IMR-90 (cell line): ENCODE data around the gene SRP9. TPM values are rescaled to one million over a fixed set of nuclear protein-coding genes. Genes with fewer than 3 reads are reported as not detected.

Experiments
- ATAC-seq: fragments of 200-7000 bp; cut with Tn5 transposase; 2 replicates; pipeline ENCODE4 v1.9.1; 2020; ENCODE audit warnings: low read depth, mild to moderate bottlenecking, moderate library complexity
- BruUV-seq: library from RNA; stranded (reverse); fragments of 400-500 nt; replicated peaks from 2 replicates; lab custom pipeline; 2021; lab: Mats Ljungman, UMichigan
- CTCF ChIA-PET: fragments of 300-600 bp; formaldehyde crosslinking; extraction: SDS; loops from one replicate; lab custom pipeline; 2021; ENCODE audit warnings: antibody characterized with exemption; lab: Yijun Ruan, JAX
- POLR2A ChIA-PET: fragments of 300-600 bp; sonication (Branson Sonifier 250); formaldehyde crosslinking; loops from one replicate; lab custom pipeline; 2022; ENCODE audit warnings: antibody characterized with exemption; ENCODE audit not compliant: unreplicated experiment; lab: Charles Lee
- DNase-seq: peaks from one replicate; pipeline ENCODE4 v3.0.0; 2013
- H2AFZ ChIP-seq: replicated peaks from 2 replicates; pipeline ENCODE3; 2013; ENCODE audit warnings: low read length, mild to moderate bottlenecking; ENCODE audit not compliant: poor library complexity
- H2AK5ac ChIP-seq: 2 replicates; pipeline ENCODE4 v1.6.1; 2013; ENCODE audit warnings: low read depth, low read length, inconsistent platforms
- H2AK9ac ChIP-seq: replicated peaks from 2 replicates; pipeline ENCODE3; 2013; ENCODE audit warnings: mild to moderate bottlenecking, low read depth, low read length, moderate library complexity; ENCODE audit not compliant: poor library complexity
- H2BK120ac ChIP-seq: 2 replicates; pipeline ENCODE4 v1.6.1; 2013; ENCODE audit warnings: low read depth, low read length, inconsistent platforms
- H2BK15ac ChIP-seq: 3 replicates; pipeline ENCODE4 v1.6.1; 2013; ENCODE audit warnings: low read depth, low read length, inconsistent platforms
- H2BK20ac ChIP-seq: 2 replicates; pipeline ENCODE4 v1.6.1; 2013; ENCODE audit warnings: low read depth, mild to moderate bottlenecking, inconsistent platforms, low read length, moderate library complexity
- H2BK5ac ChIP-seq: 2 replicates; pipeline ENCODE4 v1.6.1; 2013; ENCODE audit warnings: mild to moderate bottlenecking, low read depth, low read length, inconsistent platforms; ENCODE audit not compliant: poor library complexity, severe bottlenecking
- H3K14ac ChIP-seq: replicated peaks from 2 replicates; pipeline ENCODE4 v1.6.1; 2013; ENCODE audit warnings: low read depth, low read length, inconsistent platforms
- H3K18ac ChIP-seq: 2 replicates; pipeline ENCODE4 v1.6.1; 2013; ENCODE audit warnings: low read depth, low read length, control low read depth
- H3K23ac ChIP-seq: 2 replicates; pipeline ENCODE4 v1.6.1; 2013; ENCODE audit warnings: low read depth, low read length, inconsistent platforms
- H3K27ac ChIP-seq: 2 replicates; pipeline ENCODE4 v1.5.1; 2013; ENCODE audit warnings: mild to moderate bottlenecking, control low read depth, low read length; ENCODE audit not compliant: insufficient read depth
- H3K27me3 ChIP-seq: 2 replicates; pipeline ENCODE4 v1.6.1; 2013; ENCODE audit warnings: low read length; ENCODE audit not compliant: control insufficient read depth, insufficient read depth
- H3K36me3 ChIP-seq: 2 replicates; pipeline ENCODE4 v1.6.1; 2013; ENCODE audit warnings: low read length, mixed read lengths; ENCODE audit not compliant: control insufficient read depth, insufficient read depth
- H3K4ac ChIP-seq: 2 replicates; pipeline ENCODE4 v1.6.1; 2013; ENCODE audit warnings: low read depth, low read length, inconsistent platforms
- H3K4me1 ChIP-seq: 2 replicates; pipeline ENCODE4 v1.6.1; 2013; ENCODE audit warnings: low read length, mixed read lengths; ENCODE audit not compliant: control insufficient read depth, insufficient read depth
- H3K4me2 ChIP-seq: 2 replicates; pipeline ENCODE4 v1.6.1; 2013; ENCODE audit warnings: low read depth, mild to moderate bottlenecking, control low read depth, low read length, moderate library complexity
- H3K4me3 ChIP-seq: 2 replicates; pipeline ENCODE4 v1.5.1; 2013; ENCODE audit warnings: low read depth, mild to moderate bottlenecking, control low read depth, low read length, moderate library complexity; ENCODE audit not compliant: insufficient read depth
- H3K56ac ChIP-seq: 2 replicates; pipeline ENCODE4 v1.6.1; 2013; ENCODE audit warnings: low read length, inconsistent platforms; ENCODE audit not compliant: insufficient read depth; ENCODE audit errors: extremely low read depth
- H3K79me1 ChIP-seq, 2 experiments: 2 replicates each; pipeline ENCODE4 v1.6.1; 2013; ENCODE audit warnings: low read length in 2 of 2, inconsistent platforms in 1 of 2, low read depth in 1 of 2
- H3K9ac ChIP-seq: 2 replicates; pipeline ENCODE4 v1.6.1; 2013; ENCODE audit warnings: low read depth, low read length, control low read depth
- H3K9me1 ChIP-seq: 2 replicates; pipeline ENCODE4 v1.6.1; 2013; ENCODE audit warnings: low read length, inconsistent platforms; ENCODE audit not compliant: insufficient read depth
- H3K9me3 ChIP-seq: 2 replicates; pipeline ENCODE4 v1.6.1; 2013; ENCODE audit warnings: low read length; ENCODE audit not compliant: control insufficient read depth, insufficient read depth
- H4K20me1 ChIP-seq: 2 replicates; pipeline ENCODE4 v1.6.1; 2013; ENCODE audit warnings: low read length, inconsistent platforms; ENCODE audit not compliant: insufficient read depth
- H4K5ac ChIP-seq: 2 replicates; pipeline ENCODE4 v1.6.1; 2013; ENCODE audit warnings: mild to moderate bottlenecking, low read depth, low read length, control low read depth
- H4K8ac ChIP-seq, 2 experiments: 2 replicates each; pipeline ENCODE4 v1.6.1; 2013; ENCODE audit warnings: low read depth in 2 of 2, low read length in 2 of 2, control low read depth in 1 of 2, inconsistent platforms in 1 of 2
- H4K91ac ChIP-seq: 2 replicates; pipeline ENCODE4 v1.6.1; 2013; ENCODE audit warnings: low read depth, low read length, inconsistent platforms; ENCODE audit not compliant: insufficient read depth
- BHLHE40 ChIP-seq: fragments of 150-350 bp; IDR thresholded peaks from 2 replicates; pipeline ENCODE4 v1.6.1; 2016; ENCODE audit warnings: mild to moderate bottlenecking, low read depth, low read length
- CEBPB ChIP-seq: IDR thresholded peaks from 2 replicates; pipeline ENCODE4 v1.6.1; 2012; ENCODE audit warnings: low read depth, low read length, improper control_type of control experiment
- CHD1 ChIP-seq: IDR thresholded peaks from 2 replicates; pipeline ENCODE4 v1.6.1; 2012; ENCODE audit warnings: low read depth, low read length, improper control_type of control experiment
- ELK1 ChIP-seq: fragments of 150-350 bp; IDR thresholded peaks from 2 replicates; pipeline ENCODE4 v1.6.1; 2016; ENCODE audit warnings: low read depth, mild to moderate bottlenecking, low read length, moderate library complexity, borderline replicate concordance
- FOS ChIP-seq: fragments of 150-350 bp; IDR thresholded peaks from 2 replicates; pipeline ENCODE4 v1.6.1; 2016; ENCODE audit warnings: low read depth, low read length
- MAFK ChIP-seq: IDR thresholded peaks from 2 replicates; pipeline ENCODE4 v1.6.1; 2012; ENCODE audit warnings: low read depth, low read length, improper control_type of control experiment
- MAZ ChIP-seq: IDR thresholded peaks from 2 replicates; pipeline ENCODE4 v1.6.1; 2012; ENCODE audit warnings: low read depth, mild to moderate bottlenecking, low read length, improper control_type of control experiment, moderate library complexity, borderline replicate concordance
- MXI1 ChIP-seq: IDR thresholded peaks from 2 replicates; pipeline ENCODE4 v1.6.1; 2012; ENCODE audit warnings: low read depth, mild to moderate bottlenecking, low read length, moderate library complexity, borderline replicate concordance
- NFE2L2 ChIP-seq: fragments of 150-350 bp; IDR thresholded peaks from 2 replicates; pipeline ENCODE4 v1.6.1; 2016; ENCODE audit warnings: low read depth, mild to moderate bottlenecking, low read length
- POLR2A ChIP-seq: IDR thresholded peaks from 2 replicates; pipeline ENCODE4 v1.6.1; 2012; ENCODE audit warnings: mild to moderate bottlenecking, low read depth, low read length
- RAD21 ChIP-seq: IDR thresholded peaks from 2 replicates; pipeline ENCODE4 v1.6.1; 2012; ENCODE audit warnings: low read length, improper control_type of control experiment
- RCOR1 ChIP-seq: IDR thresholded peaks from 2 replicates; pipeline ENCODE4 v1.6.1; 2012; ENCODE audit warnings: mild to moderate bottlenecking, low read length, improper control_type of control experiment; ENCODE audit not compliant: insufficient replicate concordance
- RFX5 ChIP-seq: IDR thresholded peaks from 2 replicates; pipeline ENCODE4 v1.8.0; 2012; ENCODE audit warnings: low read depth, mild to moderate bottlenecking, low read length, moderate library complexity
- SMC3 ChIP-seq: fragments of 150-350 bp; IDR thresholded peaks from 2 replicates; pipeline ENCODE4 v1.6.1; 2016; ENCODE audit warnings: low read depth, mild to moderate bottlenecking, antibody characterized with exemption, low read length, moderate library complexity
- WGBS, 2 experiments: methylation state at CpG; one replicate each; pipeline versions ENCODE4 v1.1.5 to v1.1.7; 2013; ENCODE audit warnings: missing lambda C conversion rate in 2 of 2; ENCODE audit not compliant: insufficient read length in 1 of 2; ENCODE audit errors: extremely low coverage in 2 of 2; 5-methylcytosine and 5-hydroxymethylcytosine counted together
- dilution Hi-C: fragments of 300-500 bp; cut with HindIII; formaldehyde crosslinking; loops from one replicate; pipeline ENCODE4 v1.14.3; 2018; ENCODE audit warnings: low sequenced_read_pairs; ENCODE audit not compliant: unreplicated experiment
- in situ Hi-C: fragments of 300-500 bp; cut with MboI; formaldehyde crosslinking; loops from 3 replicates; pipeline ENCODE4 v1.14.3; 2019; ENCODE audit warnings: low sequenced_read_pairs, inconsistent platforms, mixed read lengths
- intact Hi-C: fragments of 100-400 bp; cut with micrococcal nuclease; formaldehyde crosslinking; loops from 2 replicates; pipeline ENCODE4 v1.10.0; 2022
- polyA plus RNA-seq, 3 experiments: library from polyadenylated mRNA; depleted of rRNA; stranded (reverse); fragments of >200 nt; gene quantifications; 2 replicates each; pipeline ENCODE4 v1.2.3, GENCODE V29; 2012; ENCODE audit warnings: low replicate concordance in 1 of 3
- total RNA-seq: library from RNA; depleted of rRNA; stranded (reverse); fragments of >200 nt; gene quantifications from 2 replicates; pipeline ENCODE4 v1.2.3, GENCODE V29; 2012
- TF ChIP-seq, protein P1 (sequence below): fragments of 150-350 bp; IDR thresholded peaks from 2 replicates; pipeline ENCODE4 v1.6.1; 2017; ENCODE audit warnings: mild to moderate bottlenecking, antibody characterized with exemption, low read length, low read depth
- TF ChIP-seq, protein P2 (sequence below): conservative IDR thresholded peaks from 2 replicates; pipeline ENCODE4 v1.5.1; 2012; ENCODE audit warnings: mild to moderate bottlenecking, low read depth, low read length, improper control_type of control experiment

Gene SRP9
- total and polyA plus RNA-seq, 2 of the 4 experiments (the other 2 are of a cell fraction) = 230 to 295 TPM

DNA sequence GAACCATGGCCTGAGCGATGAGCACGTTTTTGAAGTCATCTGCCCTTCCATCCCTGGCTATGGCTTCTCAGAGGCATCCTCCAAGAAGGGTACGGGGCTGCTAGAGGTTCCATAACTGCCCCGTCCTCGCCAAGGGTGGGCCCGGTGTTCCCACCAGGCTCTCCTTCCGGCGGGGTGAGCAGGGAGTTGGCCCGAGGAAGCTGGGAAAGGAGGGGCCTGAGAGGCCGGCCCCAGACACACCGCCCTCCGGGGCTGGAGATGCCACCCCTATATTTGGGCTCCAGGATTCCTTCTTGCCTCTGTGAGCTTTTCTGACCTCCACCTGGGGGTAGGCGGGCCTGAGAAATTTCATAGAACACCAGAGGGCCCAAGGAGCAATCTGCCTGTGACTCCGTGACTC lies 61.2 kb downstream of the SRP9 start:
- Histone ChIP-seq H3K23ac (no peak overlapping the region), H3K4ac (no peak overlapping the region), H2AK5ac (no peak overlapping the region), H3K9me1 (peaks cover 5% of the 10 kb centered on the region; the same call in 1 of the 2 replicates), H3K14ac (no peak overlapping the region), H2BK5ac (no peak overlapping the region), H3K4me2 (no peak overlapping the region), H4K5ac (no peak overlapping the region), H2BK15ac (no peak overlapping the region), H3K4me1 (peaks cover 4% of the 10 kb centered on the region; the same call in 1 of the 2 replicates), H3K56ac (no peak overlapping the region), H3K9ac (no peak overlapping the region), H4K8ac (no peak overlapping the region), H2BK20ac (no peak overlapping the region), H3K9me3 (no peaks in the 10 kb centered on the region), H2BK120ac (no peak overlapping the region), H4K91ac (no peak overlapping the region), H2AFZ (no peak overlapping the region), H2AK9ac (no peak overlapping the region), H3K27me3 (no peaks in the 10 kb centered on the region), H3K27ac (no peak overlapping the region), H3K4me3 (no peak overlapping the region), H4K20me1 (no peaks in the 10 kb centered on the region), H3K79me1 (no peaks in the 10 kb centered on the region), H3K36me3 (peaks cover 21% of the 10 kb centered on the region; the same call in 1 of the 2 replicates), H3K18ac (no peak overlapping the region)
- POLR2A ChIA-PET = no interaction called here
- 93% methylated on average over 11 of the region's 14 CpGs; no CpG with 5 or more reads in 1 of the 2 experiments for WGBS, 2 experiments
- intact Hi-C loops (no loop called here), dilution Hi-C loops (no loop called here), in situ Hi-C loops (no loop called here)
- BruUV-seq = no TSS peak
- no peak for TF ChIP-seq RFX5
- TF ChIP-seq BHLHE40 = no peak
- TF ChIP-seq MAZ = no peak
- no peak for TF ChIP-seq RAD21
- no peak for TF ChIP-seq CEBPB
- no peak for TF ChIP-seq FOS
- TF ChIP-seq, protein P1, sequence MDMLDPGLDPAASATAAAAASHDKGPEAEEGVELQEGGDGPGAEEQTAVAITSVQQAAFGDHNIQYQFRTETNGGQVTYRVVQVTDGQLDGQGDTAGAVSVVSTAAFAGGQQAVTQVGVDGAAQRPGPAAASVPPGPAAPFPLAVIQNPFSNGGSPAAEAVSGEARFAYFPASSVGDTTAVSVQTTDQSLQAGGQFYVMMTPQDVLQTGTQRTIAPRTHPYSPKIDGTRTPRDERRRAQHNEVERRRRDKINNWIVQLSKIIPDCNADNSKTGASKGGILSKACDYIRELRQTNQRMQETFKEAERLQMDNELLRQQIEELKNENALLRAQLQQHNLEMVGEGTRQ = no peak
- TF ChIP-seq MXI1 = no peak
- no peak for TF ChIP-seq NFE2L2
- TF ChIP-seq POLR2A = no peak
- no peak for TF ChIP-seq SMC3
- TF ChIP-seq ELK1 = no peak
- TF ChIP-seq RCOR1 = no peak
- TF ChIP-seq, protein P2, sequence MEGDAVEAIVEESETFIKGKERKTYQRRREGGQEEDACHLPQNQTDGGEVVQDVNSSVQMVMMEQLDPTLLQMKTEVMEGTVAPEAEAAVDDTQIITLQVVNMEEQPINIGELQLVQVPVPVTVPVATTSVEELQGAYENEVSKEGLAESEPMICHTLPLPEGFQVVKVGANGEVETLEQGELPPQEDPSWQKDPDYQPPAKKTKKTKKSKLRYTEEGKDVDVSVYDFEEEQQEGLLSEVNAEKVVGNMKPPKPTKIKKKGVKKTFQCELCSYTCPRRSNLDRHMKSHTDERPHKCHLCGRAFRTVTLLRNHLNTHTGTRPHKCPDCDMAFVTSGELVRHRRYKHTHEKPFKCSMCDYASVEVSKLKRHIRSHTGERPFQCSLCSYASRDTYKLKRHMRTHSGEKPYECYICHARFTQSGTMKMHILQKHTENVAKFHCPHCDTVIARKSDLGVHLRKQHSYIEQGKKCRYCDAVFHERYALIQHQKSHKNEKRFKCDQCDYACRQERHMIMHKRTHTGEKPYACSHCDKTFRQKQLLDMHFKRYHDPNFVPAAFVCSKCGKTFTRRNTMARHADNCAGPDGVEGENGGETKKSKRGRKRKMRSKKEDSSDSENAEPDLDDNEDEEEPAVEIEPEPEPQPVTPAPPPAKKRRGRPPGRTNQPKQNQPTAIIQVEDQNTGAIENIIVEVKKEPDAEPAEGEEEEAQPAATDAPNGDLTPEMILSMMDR = no peak
- TF ChIP-seq MAFK = no peak
- no peak for TF ChIP-seq CHD1
- CTCF ChIA-PET = no interaction called here
- ATAC-seq (no peak), DNase-seq (no peak)
